Mesenchymal stem cell (in vitro differentiated cells and primary cell): Measurements from ENCODE around the gene NVL.

Experiments used
- DNase-seq: peaks from one replicate; pipeline ENCODE4 v3.0.0-alpha.2; 2013
- H2AFZ ChIP-seq: one replicate; pipeline ENCODE4 v1.6.1; 2013; ENCODE audit warnings: low read depth, mild to moderate bottlenecking, control low read depth, inconsistent platforms, low read length, moderate library complexity
- H2AK5ac ChIP-seq: 2 replicates; pipeline ENCODE4 v1.6.1; 2013; ENCODE audit warnings: low read length, moderate library complexity, mild to moderate bottlenecking, inconsistent platforms; ENCODE audit not compliant: severe bottlenecking
- H2BK120ac ChIP-seq: one replicate; pipeline ENCODE4 v1.6.1; 2013; ENCODE audit warnings: low read depth, mild to moderate bottlenecking, inconsistent platforms, low read length, moderate library complexity
- H2BK12ac ChIP-seq, 2 experiments: one replicate each; pipeline ENCODE4 v1.6.1; 2013; ENCODE audit warnings: inconsistent platforms in 2 of 2, low read length in 2 of 2, mild to moderate bottlenecking in 2 of 2, moderate library complexity in 2 of 2, control low read depth in 1 of 2
- H2BK15ac ChIP-seq: one replicate; pipeline ENCODE4 v1.6.1; 2013; ENCODE audit warnings: mild to moderate bottlenecking, low read depth, inconsistent platforms; ENCODE audit not compliant: poor library complexity, severe bottlenecking
- H2BK5ac ChIP-seq: 2 replicates; pipeline ENCODE4 v1.6.1; 2013; ENCODE audit warnings: low read depth, mild to moderate bottlenecking, low read length, control low read depth, inconsistent platforms; ENCODE audit not compliant: poor library complexity, severe bottlenecking
- H3K14ac ChIP-seq, 2 experiments: one replicate each; pipeline ENCODE4 v1.6.1; 2013; ENCODE audit warnings: inconsistent platforms in 2 of 2, low read length in 2 of 2, control low read depth in 1 of 2, mild to moderate bottlenecking in 1 of 2, moderate library complexity in 1 of 2
- H3K18ac ChIP-seq, 2 experiments: one replicate each; pipeline ENCODE4 v1.6.1; 2013; ENCODE audit warnings: inconsistent platforms in 2 of 2, low read length in 2 of 2, control low read depth in 1 of 2, low read depth in 1 of 2, mild to moderate bottlenecking in 1 of 2
- H3K23ac ChIP-seq, 2 experiments: one replicate each; pipeline ENCODE4 v1.6.1; 2013; ENCODE audit warnings: inconsistent platforms in 2 of 2, low read length in 2 of 2, mild to moderate bottlenecking in 2 of 2, moderate library complexity in 2 of 2, control low read depth in 1 of 2
- H3K27ac ChIP-seq: 2 replicates; pipeline ENCODE4 v1.5.1; 2013; ENCODE audit warnings: mild to moderate bottlenecking, moderate library complexity, low read length, control low read depth, inconsistent platforms; ENCODE audit not compliant: poor library complexity, severe bottlenecking
- H3K27me3 ChIP-seq, 2 experiments: 2 replicates each; pipeline versions ENCODE4 v1.6.1 to v1.7.0; 2013; ENCODE audit warnings: low read length in 2 of 2, mild to moderate bottlenecking in 2 of 2, moderate library complexity in 2 of 2, control low read depth in 1 of 2, inconsistent platforms in 1 of 2; ENCODE audit not compliant: control insufficient read depth in 1 of 2, insufficient read depth in 1 of 2
- H3K36me3 ChIP-seq, 2 experiments: 2 replicates each; pipeline versions ENCODE4 v1.6.1 to v1.7.0; 2013; ENCODE audit warnings: low read length in 2 of 2, control low read depth in 1 of 2, inconsistent platforms in 1 of 2, low read depth in 1 of 2, mild to moderate bottlenecking in 1 of 2; ENCODE audit not compliant: insufficient read depth in 2 of 2, control insufficient read depth in 1 of 2
- H3K4ac ChIP-seq, 2 experiments: one replicate each; pipeline ENCODE4 v1.6.1; 2013; ENCODE audit warnings: inconsistent platforms in 2 of 2, low read length in 2 of 2, mild to moderate bottlenecking in 2 of 2, moderate library complexity in 2 of 2, control low read depth in 1 of 2, low read depth in 1 of 2
- H3K4me1 ChIP-seq: 2 replicates; pipeline ENCODE4 v1.6.1; 2013; ENCODE audit warnings: low read depth, low read length, control low read depth; ENCODE audit not compliant: control insufficient read depth, insufficient read depth
- H3K4me2 ChIP-seq: 2 replicates; pipeline ENCODE4 v1.6.1; 2013; ENCODE audit warnings: low read length, mild to moderate bottlenecking, inconsistent platforms; ENCODE audit not compliant: poor library complexity, severe bottlenecking
- H3K4me3 ChIP-seq, 2 experiments: 2 replicates each; pipeline versions ENCODE4 v1.5.1 to v1.7.0; 2013; ENCODE audit warnings: low read length in 2 of 2, mild to moderate bottlenecking in 2 of 2, control low read depth in 1 of 2, low read depth in 1 of 2; ENCODE audit not compliant: insufficient read depth in 1 of 2
- H3K79me1 ChIP-seq: replicated peaks from 2 replicates; pipeline ENCODE4 v1.6.1; 2013; ENCODE audit warnings: mild to moderate bottlenecking, control low read depth, low read length, inconsistent platforms; ENCODE audit not compliant: poor library complexity, severe bottlenecking
- H3K9ac ChIP-seq: 2 replicates; pipeline ENCODE4 v1.7.0; 2013; ENCODE audit warnings: mild to moderate bottlenecking, low read length, moderate library complexity
- H3K9me3 ChIP-seq: 2 replicates; pipeline ENCODE4 v1.7.0; 2013; ENCODE audit warnings: mild to moderate bottlenecking, low read length; ENCODE audit not compliant: control insufficient read depth
- H4K8ac ChIP-seq: one replicate; pipeline ENCODE4 v1.6.1; 2013; ENCODE audit warnings: inconsistent platforms, mild to moderate bottlenecking, low read length, moderate library complexity
- H4K91ac ChIP-seq: one replicate; pipeline ENCODE4 v1.6.1; 2013; ENCODE audit warnings: mild to moderate bottlenecking, low read length, inconsistent platforms
- WGBS: methylation state at CpG from one replicate; pipeline ENCODE4 v1.1.7; 2013; ENCODE audit warnings: mixed read lengths; 5-methylcytosine and 5-hydroxymethylcytosine counted together

The NVL gene

DNA sequence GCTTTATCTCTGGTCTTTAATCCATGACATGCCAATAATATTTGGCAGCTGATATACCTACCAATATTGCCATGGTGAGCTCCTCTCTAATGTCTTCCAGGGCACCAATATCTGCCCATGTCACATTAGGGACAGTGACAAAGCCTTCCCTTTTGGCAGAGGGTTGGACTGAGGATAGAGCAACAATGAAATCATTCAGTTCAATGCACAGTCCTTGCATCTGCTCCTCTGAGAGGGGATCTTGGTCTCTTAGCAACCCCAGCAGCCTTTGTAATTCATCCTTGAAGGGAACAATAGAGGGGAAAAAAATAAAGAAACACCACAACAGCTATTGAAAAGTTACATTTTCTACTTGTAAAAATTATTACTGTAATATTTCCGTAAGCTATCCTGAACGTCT lies 42.3 kb downstream of the NVL start:
- Histone ChIP-seq H3K4me1 (no peaks in the 10 kb centered on the region), H2BK5ac (no peak overlapping the region), H3K79me1 (peaks cover 6% of the 10 kb centered on the region), H2BK12ac (no peak overlapping the region), H3K18ac (no peak overlapping the region), H2BK120ac (no peak overlapping the region), H3K4me3 (no peak overlapping the region), H4K91ac (no peak overlapping the region), H3K4me2 (no peak overlapping the region), H3K9me3 (no peaks in the 10 kb centered on the region), H3K9ac (no peak overlapping the region), H2AFZ (no peak overlapping the region), H3K4ac (no peak overlapping the region), H3K27me3 (no peaks in the 10 kb centered on the region), H4K8ac (no peak overlapping the region), H3K23ac (no peak overlapping the region), H2BK15ac (no peak overlapping the region), H2AK5ac (no peak overlapping the region), H3K27ac (no peak overlapping the region), H3K14ac (no peak overlapping the region), H3K36me3 (peaks cover 15 to 89% of the 10 kb centered on the region in 2 experiments)
- no peak for DNase-seq
- WGBS, result no CpG with 5 or more reads among the region's 2 CpGs

DNA sequence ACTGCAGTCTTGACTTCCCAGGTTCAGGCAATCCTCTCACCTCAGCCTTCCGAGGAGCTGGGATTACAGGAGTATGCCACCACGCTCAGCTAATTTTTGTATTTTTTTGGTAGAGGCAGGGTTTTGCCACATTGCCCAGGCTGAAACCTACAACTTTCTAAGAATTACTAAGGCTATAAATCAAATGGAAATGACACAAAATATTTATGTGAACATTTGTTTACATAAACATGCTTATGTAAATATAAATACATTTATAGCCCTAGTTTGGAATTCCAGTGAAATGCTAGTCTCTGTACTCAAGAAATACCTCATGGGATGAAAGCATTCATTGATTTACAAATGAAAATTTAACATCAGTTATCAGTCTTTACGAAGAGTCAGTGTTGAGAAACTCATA lies 47.8 kb downstream of the NVL start:
- Histone ChIP-seq H3K4ac (no peak overlapping the region), H3K14ac (no peak overlapping the region), H3K36me3 (peaks cover 19 to 76% of the 10 kb centered on the region in 2 experiments), H4K91ac (no peak overlapping the region), H4K8ac (no peak overlapping the region), H3K9ac (no peak overlapping the region), H2BK120ac (no peak overlapping the region), H3K9me3 (no peaks in the 10 kb centered on the region), H2BK5ac (no peak overlapping the region), H3K18ac (no peak overlapping the region), H3K27ac (no peak overlapping the region), H2BK12ac (no peak overlapping the region), H3K27me3 (no peaks in the 10 kb centered on the region), H3K4me2 (no peak overlapping the region), H2AFZ (no peak overlapping the region), H3K79me1 (peaks cover 4% of the 10 kb centered on the region), H2BK15ac (no peak overlapping the region), H3K23ac (no peak overlapping the region), H3K4me1 (no peaks in the 10 kb centered on the region), H2AK5ac (no peak overlapping the region), H3K4me3 (no peak overlapping the region)
- DNase-seq, result no peak
- no CpG with 5 or more reads among the region's 3 CpGs for WGBS

DNA sequence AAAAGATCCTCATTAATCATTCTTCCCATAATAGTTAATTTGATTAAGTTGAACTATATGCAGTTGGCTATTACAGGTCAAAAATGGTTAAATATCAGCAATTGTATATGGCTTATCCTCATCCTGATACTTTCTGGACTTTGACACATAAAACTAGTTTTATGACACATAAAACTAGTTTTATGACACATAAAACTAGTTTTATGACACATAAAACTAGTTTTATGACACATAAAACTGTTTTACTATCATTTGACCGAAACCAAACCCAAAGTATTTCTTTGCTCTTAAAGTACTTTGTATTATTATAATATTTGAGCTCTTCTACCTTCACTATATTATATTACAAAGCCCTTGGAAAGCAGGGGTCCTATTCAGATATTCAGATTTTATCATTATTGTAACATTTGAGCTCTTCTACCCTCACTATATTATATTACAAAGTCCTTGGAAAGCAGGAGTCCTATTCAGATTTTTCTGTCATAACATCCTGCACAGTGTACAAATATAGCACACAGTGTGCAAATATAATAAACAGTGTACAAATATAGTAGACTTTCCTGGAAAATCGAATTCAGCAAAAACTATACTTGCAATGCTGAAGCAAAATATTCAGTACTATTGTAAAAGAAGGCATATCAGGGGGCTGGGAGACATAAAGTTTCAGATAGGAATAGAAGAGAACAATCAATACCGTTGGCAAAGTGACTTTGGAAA lies 53.0 kb downstream of the NVL start:
- H3K9ac ChIP-seq, result no peak overlapping the region
- no peaks in the 10 kb centered on the region for H3K4me1 ChIP-seq
- no peaks in the 10 kb centered on the region for H3K27me3 ChIP-seq
- no peak overlapping the region for H4K8ac ChIP-seq
- peaks cover 2% of the 10 kb centered on the region for H3K79me1 ChIP-seq
- H3K18ac ChIP-seq, result no peak overlapping the region
- 89% methylated on average over 1 of the region's 3 CpGs for WGBS
- no peaks in the 10 kb centered on the region for H3K9me3 ChIP-seq
- H3K4me2 ChIP-seq, result no peak overlapping the region
- no peak for DNase-seq
- no peak overlapping the region for H2BK15ac ChIP-seq
- no peak overlapping the region for H3K23ac ChIP-seq
- no peak overlapping the region for H3K4me3 ChIP-seq
- no peak overlapping the region for H2BK5ac ChIP-seq
- H2BK12ac ChIP-seq, result no peak overlapping the region
- no peak overlapping the region for H2BK120ac ChIP-seq
- H3K14ac ChIP-seq, result no peak overlapping the region
- H3K4ac ChIP-seq, result no peak overlapping the region
- H2AFZ ChIP-seq, result no peak overlapping the region
- no peak overlapping the region for H2AK5ac ChIP-seq
- peaks cover 19 to 50% of the 10 kb centered on the region in 2 experiments for H3K36me3 ChIP-seq
- no peak overlapping the region for H4K91ac ChIP-seq
- no peak overlapping the region for H3K27ac ChIP-seq

DNA sequence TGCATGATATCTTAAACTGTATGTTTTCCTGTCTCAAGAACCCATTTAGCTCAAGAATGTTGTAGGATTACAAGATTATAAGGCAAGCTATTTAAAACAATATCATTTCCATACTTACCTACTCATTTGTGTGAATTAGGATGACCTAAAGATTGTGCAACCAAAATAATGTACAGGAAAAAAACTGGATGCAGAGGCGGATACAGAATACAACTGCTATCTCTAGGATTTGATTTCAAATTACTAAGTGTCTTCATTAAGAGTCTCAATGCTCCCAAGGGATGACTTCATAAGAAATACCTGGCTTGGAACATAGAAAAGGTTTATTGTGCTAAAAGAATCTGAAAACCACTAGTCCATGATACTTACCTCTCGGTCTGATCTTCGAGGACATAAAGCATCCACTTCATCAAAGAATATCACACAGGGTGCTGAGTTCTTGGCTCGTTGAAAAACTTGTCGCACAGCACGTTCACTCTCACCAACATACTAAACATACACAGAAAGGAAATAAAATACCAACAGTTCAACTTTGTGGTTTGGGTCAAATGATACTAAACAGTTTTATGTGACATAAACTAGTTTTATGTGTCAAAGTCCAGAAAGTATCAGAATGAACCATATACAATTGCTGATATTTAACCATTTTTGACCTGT lies 54.9 kb downstream of the NVL start:
- DNase-seq, result no peak
- Histone ChIP-seq H3K4ac (no peak overlapping the region), H3K79me1 (peaks cover 2% of the 10 kb centered on the region)

More for the DNA sequence above, 54.9 kb downstream of the NVL start:
- Histone ChIP-seq H3K9me3 (no peaks in the 10 kb centered on the region), H2BK5ac (no peak overlapping the region), H3K4me2 (no peak overlapping the region), H3K4me3 (no peak overlapping the region), H3K18ac (no peak overlapping the region), H2BK15ac (no peak overlapping the region), H3K36me3 (peaks cover 19 to 51% of the 10 kb centered on the region in 2 experiments), H3K27ac (no peak overlapping the region), H3K4me1 (no peaks in the 10 kb centered on the region), H4K8ac (no peak overlapping the region), H3K9ac (no peak overlapping the region), H2BK12ac (no peak overlapping the region), H3K23ac (no peak overlapping the region), H2AK5ac (no peak overlapping the region), H3K14ac (no peak overlapping the region), H4K91ac (no peak overlapping the region), H3K27me3 (no peaks in the 10 kb centered on the region), H2AFZ (no peak overlapping the region), H2BK120ac (no peak overlapping the region)
- WGBS, result 100% methylated on average over 4 of the region's 6 CpGs
